Neural cell (in vitro differentiated cells): ENCODE results near the gene ADD2.

Source experiments
- POLR2AphosphoS5 ChIP-seq: IDR thresholded peaks from 2 replicates; pipeline ENCODE4 v1.6.1; 2012
- TF ChIP-seq, protein P1 (sequence below): fragments of 450-650 bp; IDR thresholded peaks from 2 replicates; pipeline ENCODE4 v1.5.1; 2014; ENCODE audit warnings: antibody characterized with exemption, mild to moderate bottlenecking, moderate library complexity; ENCODE audit not compliant: poor library complexity, severe bottlenecking

DNA sequence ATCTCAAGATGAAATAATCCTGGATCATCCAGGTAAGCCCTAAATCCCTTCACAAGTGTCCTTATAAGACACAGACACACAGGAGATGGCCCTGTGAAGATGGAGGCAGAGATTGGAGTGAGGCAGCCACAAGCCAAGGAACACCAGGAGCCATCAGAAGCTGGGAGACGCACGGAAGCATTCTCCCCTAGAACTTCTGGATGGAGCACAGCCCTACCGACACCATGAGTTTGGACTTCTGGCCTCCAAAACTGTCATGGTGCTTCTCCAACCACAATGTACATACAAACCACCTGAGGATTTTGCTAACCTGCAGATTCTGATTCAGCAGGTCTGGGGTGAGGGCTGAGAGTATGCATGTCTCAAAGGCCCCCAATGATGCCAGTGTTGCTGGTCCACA is 42.5 kb downstream of the ADD2 start:
- TF ChIP-seq, protein P1, sequence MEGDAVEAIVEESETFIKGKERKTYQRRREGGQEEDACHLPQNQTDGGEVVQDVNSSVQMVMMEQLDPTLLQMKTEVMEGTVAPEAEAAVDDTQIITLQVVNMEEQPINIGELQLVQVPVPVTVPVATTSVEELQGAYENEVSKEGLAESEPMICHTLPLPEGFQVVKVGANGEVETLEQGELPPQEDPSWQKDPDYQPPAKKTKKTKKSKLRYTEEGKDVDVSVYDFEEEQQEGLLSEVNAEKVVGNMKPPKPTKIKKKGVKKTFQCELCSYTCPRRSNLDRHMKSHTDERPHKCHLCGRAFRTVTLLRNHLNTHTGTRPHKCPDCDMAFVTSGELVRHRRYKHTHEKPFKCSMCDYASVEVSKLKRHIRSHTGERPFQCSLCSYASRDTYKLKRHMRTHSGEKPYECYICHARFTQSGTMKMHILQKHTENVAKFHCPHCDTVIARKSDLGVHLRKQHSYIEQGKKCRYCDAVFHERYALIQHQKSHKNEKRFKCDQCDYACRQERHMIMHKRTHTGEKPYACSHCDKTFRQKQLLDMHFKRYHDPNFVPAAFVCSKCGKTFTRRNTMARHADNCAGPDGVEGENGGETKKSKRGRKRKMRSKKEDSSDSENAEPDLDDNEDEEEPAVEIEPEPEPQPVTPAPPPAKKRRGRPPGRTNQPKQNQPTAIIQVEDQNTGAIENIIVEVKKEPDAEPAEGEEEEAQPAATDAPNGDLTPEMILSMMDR, result no peak
- TF ChIP-seq POLR2AphosphoS5, result no peak
